AG10803 (cell line): ENCODE data around the gene CXCL1.
A peak's percentile ranks its signal among the peaks of the same experiment; 100 is the strongest.

Experiments used
- DNase-seq: peaks from one replicate; pipeline ENCODE4 v3.0.0; 2010; ENCODE audit warnings: low read depth
- H3K4me3 ChIP-seq: 2 replicates; pipeline ENCODE4 v1.5.1; 2011; ENCODE audit warnings: mild to moderate bottlenecking, low read length, control low read depth
- CTCF ChIP-seq: conservative IDR thresholded peaks from 2 replicates; pipeline ENCODE4 v1.5.1; 2011; ENCODE audit warnings: mild to moderate bottlenecking, low read length, control low read depth, inconsistent platforms

The CXCL1 gene

DNA sequence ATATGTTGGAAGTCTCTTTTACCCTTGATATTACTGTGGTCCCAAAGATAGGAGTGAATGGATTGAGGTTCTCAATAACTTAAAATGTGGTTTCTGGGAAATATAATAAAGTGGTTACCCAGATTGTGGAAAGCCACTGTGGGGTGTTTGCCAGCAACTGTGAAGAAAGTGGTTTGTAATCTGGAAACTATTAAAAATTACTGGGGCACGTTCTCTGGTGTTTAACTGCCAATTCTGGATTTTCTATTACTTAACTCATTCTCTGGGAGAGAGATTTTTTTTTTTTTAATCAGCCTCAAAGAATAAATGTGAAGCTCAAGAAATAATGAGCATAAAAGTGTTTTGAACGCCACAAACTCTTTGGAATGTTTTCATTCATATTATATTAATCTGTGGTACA lies 37.6 kb upstream of the CXCL1 start:
- peak; percentile 82 for DNase-seq
- TF ChIP-seq CTCF, result no peak
- H3K4me3 ChIP-seq, result no peak overlapping the region

DNA sequence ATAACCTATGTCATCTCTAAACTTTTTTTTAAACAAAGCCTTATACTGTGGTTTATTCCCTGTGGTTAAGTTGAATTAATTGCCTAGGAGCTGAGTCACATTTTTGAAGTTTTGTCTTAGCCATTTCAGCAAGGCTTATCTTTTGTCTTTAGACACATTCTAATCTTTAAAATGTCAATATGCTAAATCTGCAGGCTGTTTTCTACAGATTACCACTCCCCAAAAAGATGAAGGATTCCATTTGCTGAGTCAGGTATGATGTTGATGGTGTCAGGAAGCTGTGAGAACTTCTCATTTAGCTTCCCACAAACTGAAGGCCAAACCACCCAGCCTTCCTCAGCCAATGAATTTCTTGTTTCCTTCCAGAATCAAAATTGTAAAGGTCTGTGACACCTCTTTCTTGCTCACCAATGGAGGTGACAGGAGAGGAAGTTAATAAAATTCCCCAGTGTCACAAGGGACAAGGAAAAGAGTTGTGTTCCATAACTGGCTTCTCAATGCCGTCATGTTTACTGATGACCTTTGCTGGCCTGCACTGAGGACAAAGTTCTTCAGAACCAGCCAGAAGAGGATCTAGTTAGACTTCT lies 36.4 kb upstream of the CXCL1 start:
- H3K4me3 ChIP-seq, result no peak overlapping the region
- peak; percentile 47 for DNase-seq
- TF ChIP-seq CTCF, result no peak

GRCh38 chr4:73836373-73837279 lies 32.6 kb upstream of the CXCL1 start, which contains the start of gene CXCL6:
TSS of gene CXCL6 (plus strand) at chr4:73836678. CDS start at chr4:73836751, 73 bp downstream.
- TF ChIP-seq CTCF, result no peak
- H3K4me3 ChIP-seq, result peak within 1 kb of the TSS; percentile 50
- no peak for DNase-seq

GRCh38 chr4:73839071-73839470 lies 30.1 kb upstream of the CXCL1 start:
- no peak for DNase-seq
- TF ChIP-seq CTCF, result no peak
- H3K4me3 ChIP-seq, result no peak overlapping the region

- H3K4me3 ChIP-seq, result no peak overlapping the region
- TF ChIP-seq CTCF, result no peak
- DNase-seq, result no peak
Measured at GRCh38 chr4:73839715-73840114, 29.5 kb upstream of the CXCL1 start.

GRCh38 chr4:73841243-73841925 lies 27.8 kb upstream of the CXCL1 start:
- DNase-seq, result no peak
- TF ChIP-seq CTCF, result no peak
- H3K4me3 ChIP-seq, result no peak overlapping the region
